GM12875 (cell line): ENCODE measurements around the gene GINS1.

ENCODE experiments used
- H3K4me3 ChIP-seq: one replicate; pipeline ENCODE4 v1.5.1; 2011; ENCODE audit warnings: low read depth, low read length, control low read depth
- TF ChIP-seq, protein P1 (sequence below): IDR thresholded peaks from 2 replicates; pipeline ENCODE4 v1.5.1; 2011; ENCODE audit warnings: low read depth, mild to moderate bottlenecking, control low read depth, inconsistent platforms, low read length, moderate library complexity, borderline replicate concordance; ENCODE audit not compliant: insufficient read depth

The GINS1 gene

DNA sequence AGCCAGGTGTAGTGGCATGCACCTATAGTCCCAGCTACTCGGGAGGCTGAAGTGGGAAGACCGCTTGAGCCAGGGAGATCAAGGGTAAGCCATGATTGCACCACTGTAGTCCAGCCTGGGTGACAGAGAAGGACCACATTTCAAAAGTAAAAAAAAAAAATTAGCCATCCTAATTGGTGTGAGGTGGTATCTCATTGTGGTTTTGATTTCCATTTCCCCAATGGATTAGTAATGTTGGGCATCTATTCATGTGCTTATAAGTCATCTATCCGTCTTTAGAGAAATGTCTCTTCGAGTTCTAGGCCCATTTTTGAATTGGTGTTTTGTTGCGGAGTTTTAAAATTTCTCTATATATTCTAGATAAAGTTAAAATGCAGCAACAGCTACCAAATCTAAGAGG is 38.5 kb upstream of the GINS1 start:
- H3K4me3 ChIP-seq, result no peak overlapping the region
- TF ChIP-seq, protein P1, sequence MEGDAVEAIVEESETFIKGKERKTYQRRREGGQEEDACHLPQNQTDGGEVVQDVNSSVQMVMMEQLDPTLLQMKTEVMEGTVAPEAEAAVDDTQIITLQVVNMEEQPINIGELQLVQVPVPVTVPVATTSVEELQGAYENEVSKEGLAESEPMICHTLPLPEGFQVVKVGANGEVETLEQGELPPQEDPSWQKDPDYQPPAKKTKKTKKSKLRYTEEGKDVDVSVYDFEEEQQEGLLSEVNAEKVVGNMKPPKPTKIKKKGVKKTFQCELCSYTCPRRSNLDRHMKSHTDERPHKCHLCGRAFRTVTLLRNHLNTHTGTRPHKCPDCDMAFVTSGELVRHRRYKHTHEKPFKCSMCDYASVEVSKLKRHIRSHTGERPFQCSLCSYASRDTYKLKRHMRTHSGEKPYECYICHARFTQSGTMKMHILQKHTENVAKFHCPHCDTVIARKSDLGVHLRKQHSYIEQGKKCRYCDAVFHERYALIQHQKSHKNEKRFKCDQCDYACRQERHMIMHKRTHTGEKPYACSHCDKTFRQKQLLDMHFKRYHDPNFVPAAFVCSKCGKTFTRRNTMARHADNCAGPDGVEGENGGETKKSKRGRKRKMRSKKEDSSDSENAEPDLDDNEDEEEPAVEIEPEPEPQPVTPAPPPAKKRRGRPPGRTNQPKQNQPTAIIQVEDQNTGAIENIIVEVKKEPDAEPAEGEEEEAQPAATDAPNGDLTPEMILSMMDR, result no peak

DNA sequence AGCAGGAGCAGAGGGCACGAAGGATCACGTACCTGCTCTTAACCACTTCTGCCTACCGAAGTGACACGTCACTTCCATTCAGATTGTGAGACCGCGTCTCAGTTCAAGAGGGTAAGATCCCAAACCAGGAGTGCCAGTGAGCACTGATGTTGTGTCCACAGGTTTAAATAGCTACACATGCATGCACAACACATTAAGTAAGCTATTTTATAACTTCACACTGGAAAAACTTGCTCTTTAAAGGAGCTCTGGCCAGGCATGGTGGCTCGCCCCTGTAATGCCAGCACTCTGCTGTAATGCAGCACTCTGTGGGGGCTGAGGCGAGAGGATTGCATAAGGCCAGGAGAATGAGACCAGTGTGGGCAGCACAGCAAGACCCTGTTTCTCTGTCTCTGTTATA is 37.9 kb upstream of the GINS1 start:
- TF ChIP-seq, protein P1, result no peak
- H3K4me3 ChIP-seq, result no peak overlapping the region

DNA sequence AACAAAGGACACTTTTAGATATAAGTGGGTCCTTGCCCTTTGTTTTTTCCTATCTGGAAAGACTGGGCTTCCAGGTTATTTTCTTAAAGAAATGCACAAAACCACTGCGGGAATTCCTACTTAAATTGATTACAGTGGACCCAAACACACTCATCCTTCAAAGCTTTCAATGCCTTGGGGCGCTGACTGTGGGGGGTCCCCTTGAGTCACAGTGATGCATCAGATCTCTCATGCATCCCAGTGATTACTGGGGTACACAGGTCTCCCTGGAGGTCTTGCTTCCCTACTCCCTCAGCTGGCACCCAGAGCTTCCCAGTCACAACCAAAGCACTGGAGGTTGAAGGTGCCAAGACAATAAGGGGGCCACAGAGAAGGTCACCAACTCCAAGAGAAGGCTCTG is 37.5 kb upstream of the GINS1 start:
- TF ChIP-seq, protein P1, result no peak
- no peak overlapping the region for H3K4me3 ChIP-seq

DNA sequence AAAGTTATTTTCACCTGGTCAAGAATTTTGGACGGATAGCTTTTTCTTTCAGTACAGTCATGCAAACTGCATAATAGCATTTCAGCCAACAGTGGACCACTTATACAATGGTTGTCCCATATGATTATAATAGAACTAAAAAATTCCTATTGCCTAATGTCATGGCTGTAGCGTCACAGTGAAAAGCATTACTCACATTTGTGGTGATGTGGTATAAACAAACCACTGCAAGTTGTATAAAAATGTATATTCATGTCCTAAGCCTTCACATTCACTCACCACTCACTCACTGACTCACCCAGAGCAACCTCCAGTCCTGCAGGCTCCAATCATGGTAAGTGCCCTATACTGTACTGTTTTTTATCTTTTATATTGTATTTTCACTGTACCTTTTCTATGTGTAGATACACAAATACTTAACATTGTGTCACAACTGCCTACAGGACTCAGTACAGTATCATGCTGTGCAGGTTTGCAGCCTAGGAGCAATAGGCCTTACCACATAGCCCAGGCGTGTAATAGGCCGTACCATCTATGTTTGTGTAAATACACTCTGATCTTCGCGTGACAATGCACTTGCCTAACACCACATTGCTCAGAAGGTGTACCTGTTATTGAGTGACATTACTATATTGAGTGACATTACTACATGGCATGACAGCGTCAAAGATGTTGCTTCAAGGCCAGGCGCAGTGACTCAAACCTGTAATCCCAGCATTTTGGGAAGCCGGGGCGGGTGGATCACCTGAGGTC is 34.7 kb upstream of the GINS1 start:
- TF ChIP-seq, protein P1, result no peak
- H3K4me3 ChIP-seq, result no peak overlapping the region

- H3K4me3 ChIP-seq, result no peak overlapping the region
- TF ChIP-seq, protein P1, result no peak
These were observed 32.6 kb upstream of the GINS1 start for GRCh38 chr20:25374842-25375241.

- H3K4me3 ChIP-seq, result no peak overlapping the region
These were observed 31.2 kb upstream of the GINS1 start for GRCh38 chr20:25376236-25376635.

DNA sequence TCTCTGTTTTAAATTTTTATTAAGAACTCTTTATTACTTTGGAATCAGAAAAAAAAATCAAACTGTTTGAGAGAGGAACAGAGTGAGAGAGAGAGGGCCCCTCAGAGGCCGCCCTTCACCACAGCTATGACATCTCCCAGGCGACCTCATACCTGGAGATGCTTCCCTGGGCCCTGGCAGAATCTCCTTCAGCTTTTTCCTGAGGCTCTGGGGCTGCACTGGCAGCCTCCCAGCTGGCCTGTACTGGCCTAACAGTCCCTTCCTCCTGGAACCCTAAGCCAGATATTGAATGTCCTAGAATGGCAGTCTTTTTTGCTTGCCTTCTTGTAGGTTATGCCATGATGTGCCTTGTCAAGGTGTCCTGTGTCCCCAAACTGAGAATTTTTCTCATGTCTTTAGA is 30.6 kb upstream of the GINS1 start:
- no peak overlapping the region for H3K4me3 ChIP-seq
- TF ChIP-seq, protein P1, result no peak

More at GRCh38 chr20:25376236-25376635, 31.2 kb upstream of the GINS1 start:
- TF ChIP-seq, protein P1, result no peak
